HG03378 (cell line): Measurements from ENCODE around the gene LY6G5C.

ENCODE experiments used
- ATAC-seq: cut with Tn5 transposase; IDR thresholded peaks from one replicate; pipeline ENCODE4 v1.9.1; 2021; ENCODE audit warnings: mild to moderate bottlenecking, moderate library complexity; ENCODE audit not compliant: unreplicated experiment

LY6G5C gene

DNA sequence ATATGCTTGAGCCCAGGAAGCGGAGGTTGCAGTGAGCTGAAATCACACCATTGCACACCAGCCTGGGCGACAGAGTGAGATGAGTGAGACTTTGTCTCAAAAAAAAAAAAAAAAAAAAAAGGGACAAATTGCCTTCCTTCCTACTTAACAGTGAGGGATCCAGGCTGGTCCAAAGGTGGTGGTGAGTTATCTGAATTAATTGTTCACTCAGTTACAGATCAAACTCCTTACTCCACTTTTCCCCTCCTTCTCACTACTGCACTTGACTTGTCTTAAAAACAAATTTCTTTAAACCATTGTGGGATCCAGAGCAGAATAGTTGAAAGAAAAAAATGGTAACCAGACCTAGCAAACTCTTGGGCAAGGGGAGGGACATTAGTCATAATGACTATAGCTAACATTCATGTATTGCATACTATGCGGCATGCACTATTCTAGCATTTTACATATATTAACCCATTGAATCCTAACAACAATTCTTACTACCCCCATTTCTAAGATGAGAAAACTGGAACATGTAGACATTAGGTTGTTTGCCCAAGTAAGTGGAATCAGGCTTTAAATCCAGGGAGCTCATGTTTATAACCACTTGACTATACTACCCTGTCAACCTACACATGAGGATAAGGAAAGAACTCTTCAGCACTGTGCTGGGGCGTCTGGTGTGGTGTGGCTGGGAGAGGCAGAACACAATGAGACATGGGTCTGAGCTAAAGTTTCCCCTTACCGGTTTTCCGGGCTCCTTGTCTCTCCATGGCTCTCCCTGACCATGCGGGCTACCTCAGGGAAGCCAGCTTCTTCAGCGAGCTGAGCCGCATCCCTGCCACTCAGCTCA is 17.5 kb downstream of the LY6G5C start:
- ATAC-seq, result no peak

DNA sequence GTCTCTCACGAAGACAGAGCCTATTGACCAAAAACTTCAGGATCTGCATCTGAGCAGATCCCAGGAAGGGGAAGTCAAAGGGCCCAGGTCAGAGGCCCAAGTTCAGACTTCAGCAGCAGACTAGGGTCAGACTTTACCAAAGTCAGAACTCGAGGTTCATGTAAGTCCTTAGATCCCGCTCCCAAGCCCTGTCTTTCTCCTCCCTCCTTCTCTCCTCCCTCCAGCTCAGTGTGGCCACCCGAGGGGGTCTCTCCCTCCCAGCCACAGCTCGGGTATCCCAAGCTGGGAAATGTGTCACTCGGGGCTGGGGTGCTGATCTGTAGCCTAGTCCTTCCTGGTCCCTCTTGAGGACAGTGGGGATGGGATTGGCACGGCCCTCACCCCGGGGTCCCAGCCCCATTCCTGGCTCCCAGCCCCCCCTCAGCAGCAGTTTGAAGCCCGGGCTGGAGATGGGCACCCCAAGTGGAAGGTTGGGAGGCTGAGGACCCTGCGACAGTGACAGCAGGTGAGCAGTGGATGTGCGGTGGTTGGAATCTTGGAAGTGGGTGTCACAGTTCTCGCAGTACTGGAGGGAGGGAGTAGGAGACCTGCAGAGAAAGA is 18.6 kb downstream of the LY6G5C start:
- no peak for ATAC-seq

DNA sequence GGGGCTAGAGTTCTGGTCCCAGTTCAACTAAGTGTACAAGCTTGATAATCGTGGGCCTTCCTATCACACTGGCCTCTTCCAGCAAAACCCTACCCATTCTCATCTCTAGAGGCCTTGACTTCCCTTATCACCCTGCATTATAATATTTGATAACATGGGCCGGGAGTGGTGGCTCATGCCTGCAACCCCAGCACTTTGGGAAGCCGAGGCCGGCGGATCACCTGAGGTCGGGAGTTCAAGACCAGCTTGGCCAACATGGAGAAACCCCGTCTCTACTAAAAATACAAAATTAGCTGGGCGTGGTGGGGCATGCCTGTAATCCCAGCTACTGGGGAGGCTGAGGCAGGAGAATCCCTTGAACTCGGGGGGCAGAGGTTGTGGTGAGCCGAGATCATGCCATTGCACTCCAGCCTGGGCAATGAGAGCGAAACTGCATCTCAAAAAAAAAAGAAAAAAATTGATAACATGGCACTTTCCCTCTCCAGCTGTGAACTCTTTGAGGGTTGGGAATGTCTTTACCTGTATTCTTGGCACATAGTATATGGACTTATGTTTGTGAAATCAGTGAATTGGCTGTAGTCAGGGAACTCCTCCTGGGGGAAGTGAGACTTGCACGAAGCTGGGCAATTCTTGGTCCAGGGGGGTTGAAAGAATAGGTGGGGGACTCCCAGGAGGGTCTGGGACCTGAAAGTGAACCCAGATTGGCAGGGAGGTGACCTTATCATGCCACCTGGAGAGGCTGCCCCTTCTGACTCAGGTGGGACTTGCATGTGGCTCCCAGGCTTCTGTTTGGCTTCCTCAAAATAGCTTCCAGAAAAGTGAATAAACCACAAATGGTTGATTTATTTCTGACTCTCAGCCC is 19.4 kb downstream of the LY6G5C start:
- no peak for ATAC-seq

DNA sequence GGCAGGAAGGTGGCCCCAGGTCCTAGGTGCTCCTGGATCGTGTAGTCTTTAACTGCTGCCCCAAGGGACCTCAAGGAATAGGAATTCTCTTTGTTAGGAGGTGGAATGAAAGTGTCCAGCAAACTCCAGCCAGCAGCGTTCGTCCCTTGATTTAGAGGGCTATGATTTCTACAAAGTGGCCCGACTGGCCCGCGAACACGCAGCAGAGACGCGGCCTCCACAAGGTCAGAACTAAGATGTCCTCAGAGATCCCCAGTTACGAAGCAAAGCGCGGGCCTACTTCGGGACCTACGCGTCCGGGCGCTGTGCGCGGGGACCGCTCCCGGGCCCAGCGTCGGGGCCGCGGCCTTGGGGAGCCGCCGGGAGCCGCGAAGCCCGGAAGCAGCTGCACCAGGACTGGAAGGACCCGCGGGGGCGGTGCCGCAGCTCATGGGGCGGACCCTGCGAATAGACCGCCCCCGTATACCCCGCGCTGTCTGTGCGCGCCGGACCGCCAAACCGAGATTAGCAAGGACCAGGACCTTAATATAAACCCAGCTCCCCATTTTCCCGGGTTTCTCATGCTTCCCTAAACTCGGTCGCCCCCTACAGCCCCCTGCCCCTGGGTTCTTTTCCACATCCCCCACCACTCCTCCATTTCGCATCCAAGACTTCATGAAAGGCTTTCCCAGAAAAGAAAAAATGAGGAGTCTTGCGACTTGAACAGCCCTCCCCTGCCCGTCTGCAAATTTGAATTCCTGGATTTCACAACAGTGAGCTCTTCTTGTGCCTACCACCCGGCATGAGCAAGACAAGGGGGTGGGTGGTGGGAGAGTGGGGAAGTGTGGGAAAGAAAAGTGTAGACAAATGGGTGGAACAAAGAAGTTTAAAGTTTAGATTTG is 20.2 kb downstream of the LY6G5C start, which contains the start of gene C6orf47:
C6orf47 (minus strand) TSS at position 398 of the 881 bp plus-strand sequence. CDS start 831 bp downstream, outside the sequence.
- no peak for ATAC-seq

DNA sequence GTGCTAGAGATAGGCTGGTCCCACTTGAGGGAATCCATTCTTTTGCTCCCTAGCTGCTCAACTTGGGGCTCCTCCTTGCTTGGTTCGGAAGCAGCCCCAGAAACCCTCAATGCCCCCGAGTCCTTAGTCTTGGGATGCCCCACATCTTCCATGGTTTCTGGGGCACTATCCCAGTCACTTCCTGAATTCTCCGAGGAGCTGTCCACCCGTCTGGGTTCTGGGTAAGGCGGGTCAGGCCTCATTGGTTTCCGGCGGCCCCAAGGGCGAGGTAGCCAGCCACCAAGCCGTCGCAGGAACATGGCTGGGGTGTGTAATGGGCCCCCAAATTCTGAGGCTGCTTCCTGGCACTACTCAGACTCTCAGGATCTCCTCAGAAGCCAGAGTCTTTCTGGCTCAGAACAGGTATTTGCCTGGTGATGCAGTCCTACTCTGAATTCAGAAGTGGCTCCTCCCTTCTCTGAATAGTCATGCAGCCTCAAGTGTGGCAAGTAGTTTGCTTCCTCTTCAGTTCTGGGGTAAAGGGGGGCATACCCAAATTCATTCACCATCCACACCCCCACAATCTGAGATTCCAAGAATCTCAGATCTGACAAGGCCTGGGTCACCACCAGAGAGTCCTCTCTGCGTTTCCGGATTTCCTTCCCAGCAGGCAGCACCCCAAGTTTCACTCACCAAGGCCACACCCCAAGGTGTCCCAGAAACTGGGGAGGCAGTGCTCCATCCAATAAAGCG is 21.1 kb downstream of the LY6G5C start:
- ATAC-seq, result no peak

DNA sequence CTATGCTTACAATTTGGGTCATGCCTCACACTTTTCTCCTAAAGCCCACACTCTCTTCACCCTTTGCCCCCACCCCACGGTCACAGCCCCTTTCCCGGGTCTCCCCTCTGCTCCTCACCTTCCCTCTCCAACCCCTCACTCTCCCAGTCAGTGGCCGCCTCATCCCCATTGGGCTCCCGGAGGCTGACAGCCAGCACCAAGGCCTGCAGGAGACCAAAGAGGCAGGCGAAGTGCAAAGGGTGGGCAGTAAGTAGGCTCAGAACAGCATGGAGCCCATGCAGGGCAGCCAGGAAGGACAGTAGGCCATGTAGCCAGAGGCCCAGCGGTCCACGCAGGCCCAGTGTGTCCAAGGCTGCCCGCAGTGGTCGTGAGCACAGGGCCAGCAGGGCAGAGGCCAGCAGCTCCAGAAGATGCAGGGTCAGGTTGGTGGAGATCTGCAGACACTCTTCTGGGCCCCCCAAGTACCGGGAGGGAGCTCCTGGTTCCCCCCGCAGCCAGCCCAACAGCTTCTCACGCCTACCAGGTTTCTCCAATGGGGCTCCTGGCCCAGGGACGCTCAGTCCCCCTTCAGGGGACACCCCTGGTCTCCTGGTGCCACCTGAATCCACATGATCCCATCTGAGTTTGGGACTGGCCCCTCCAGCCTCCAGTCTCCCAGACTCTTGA is 21.8 kb downstream of the LY6G5C start:
- ATAC-seq, result no peak

DNA sequence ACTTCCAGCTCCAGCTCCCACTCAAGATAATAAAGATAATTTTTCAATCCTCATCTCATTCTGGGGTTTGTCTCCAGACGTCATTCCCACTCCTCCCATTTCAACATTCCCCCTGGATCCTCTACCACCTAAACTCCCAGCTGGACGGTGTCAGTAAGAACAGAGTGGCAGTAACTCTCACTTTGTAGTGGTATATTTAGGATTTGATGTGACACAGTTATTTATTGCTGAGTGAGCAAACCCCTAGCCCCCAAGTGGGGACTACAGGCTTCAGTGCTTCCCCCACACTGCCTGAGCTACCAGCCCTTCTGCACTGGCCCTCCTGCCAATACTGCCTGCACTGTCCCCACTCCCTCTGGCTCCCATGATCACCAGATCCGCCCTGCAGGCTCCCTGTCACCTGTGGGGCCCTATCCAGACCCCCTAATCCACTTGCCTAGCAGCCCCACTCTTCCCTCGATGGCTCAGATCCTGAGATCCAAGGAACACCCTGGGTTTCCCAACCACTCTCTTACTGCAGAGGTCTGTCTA is 22.6 kb downstream of the LY6G5C start:
- ATAC-seq, result no peak

DNA sequence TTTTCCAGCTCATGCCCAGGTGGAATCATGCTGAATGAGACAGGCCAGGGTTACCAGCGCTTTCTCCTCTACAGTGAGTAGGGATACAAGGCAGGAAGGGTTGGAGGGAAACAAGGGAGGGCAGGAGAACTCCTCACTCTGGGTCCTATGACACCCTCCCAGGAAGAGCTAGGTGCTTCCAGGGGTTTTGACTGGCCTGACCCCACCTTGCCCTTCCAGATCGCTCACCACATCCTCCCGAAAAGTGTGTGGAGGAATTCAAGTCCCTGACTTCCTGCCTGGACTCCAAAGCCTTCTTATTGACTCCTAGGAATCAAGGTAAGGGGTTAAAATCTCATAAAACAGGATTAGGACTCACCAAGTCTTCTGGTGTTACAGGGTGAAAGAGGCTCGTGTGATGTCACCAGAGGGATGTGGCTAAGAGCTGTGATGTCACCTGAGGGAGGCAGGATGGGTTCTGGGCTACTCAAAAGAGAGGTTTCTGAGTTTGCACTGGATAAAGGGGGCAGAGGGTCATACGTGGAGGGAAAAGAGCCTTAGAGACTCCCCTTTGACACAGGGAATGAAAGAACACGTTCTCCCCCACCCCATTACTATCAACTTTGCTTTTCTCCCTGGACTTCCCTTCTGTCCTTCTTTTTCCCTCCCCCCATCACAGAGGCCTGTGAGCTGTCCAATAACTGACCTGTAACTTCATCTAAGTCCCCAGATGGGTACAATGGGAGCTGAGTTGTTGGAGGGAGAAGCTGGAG is 23.3 kb downstream of the LY6G5C start:
- no peak for ATAC-seq

DNA sequence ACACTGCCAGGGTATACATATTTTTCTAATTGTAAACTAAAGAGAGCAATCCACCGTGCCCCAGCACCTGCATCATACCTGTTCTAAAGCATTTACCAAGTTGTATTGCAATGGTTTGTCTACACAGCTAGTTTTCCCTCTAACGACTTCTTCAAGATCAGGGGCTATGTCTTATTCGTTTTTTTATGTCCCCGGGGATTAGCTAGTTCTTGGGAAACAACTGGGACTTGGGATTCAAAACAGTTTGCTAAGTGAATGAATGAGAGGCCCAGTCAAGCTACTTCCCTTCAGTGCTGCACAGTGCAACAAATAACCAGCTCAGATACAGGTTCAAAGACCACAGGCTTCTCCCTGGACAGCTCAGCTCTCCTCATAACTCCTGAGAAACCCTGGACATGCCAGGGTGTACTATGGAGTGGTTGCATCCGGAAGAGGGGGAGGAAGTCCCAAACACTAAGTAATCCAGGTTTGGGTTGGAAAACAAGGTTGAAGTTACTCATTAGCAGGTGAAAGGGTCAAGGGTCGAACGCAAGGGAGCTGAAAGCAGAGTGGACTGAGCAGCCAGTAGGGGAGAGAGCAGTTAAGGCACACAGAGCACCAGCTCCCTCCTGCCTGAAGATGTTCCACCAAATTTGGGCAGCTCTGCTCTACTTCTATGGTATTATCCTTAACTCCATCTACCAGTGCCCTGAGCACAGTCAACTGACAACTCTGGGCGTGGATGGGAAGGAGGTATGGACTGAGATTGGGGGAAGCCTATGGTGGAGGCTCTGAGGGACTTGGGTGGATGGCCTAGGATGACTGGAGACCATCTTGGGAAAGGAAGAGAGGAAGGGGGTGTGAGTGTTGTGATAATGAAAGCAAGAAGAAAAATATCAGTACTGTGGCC is 25.3 kb downstream of the LY6G5C start, which contains the start of gene APOM:
APOM (plus strand) TSS at position 546 of the 889 bp plus-strand sequence; CDS start at position 619, 73 bp downstream.
- ATAC-seq, result no peak

DNA sequence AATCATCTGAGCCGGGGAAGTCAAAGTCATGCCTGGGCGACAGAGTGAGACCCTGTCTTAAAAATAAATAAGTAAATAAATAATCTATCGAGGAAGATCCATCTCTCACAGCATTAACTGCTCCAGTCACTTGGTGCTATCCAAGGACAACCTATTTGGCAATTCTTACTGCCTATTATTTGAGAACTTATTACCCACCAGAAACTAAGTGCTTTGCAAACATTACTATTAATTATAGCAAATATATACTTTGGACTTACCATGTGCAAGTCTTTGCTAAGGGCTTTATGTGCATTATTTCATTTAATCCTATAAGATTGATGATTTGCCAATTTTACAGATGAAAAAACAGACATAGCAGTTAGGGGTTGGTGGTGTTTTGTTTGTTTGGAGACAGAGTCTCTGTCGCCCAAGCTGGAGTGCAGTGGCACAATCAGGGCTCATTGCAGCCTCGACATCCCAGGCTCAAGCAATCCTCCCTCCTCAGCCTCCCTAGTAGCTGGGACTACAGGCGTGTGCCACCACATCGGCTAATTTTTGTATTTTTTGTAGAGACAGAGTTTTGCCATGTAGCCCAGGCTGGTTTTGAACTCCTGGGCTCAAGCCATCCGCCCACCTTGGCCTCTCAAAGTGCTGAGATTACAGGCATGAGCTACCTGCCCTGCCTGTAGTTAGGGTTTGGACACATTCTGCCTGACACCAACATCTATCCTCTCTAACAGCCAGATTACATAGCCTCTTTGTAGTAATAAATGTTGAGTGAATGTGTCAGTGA is 26.1 kb downstream of the LY6G5C start:
- ATAC-seq, result no peak

DNA sequence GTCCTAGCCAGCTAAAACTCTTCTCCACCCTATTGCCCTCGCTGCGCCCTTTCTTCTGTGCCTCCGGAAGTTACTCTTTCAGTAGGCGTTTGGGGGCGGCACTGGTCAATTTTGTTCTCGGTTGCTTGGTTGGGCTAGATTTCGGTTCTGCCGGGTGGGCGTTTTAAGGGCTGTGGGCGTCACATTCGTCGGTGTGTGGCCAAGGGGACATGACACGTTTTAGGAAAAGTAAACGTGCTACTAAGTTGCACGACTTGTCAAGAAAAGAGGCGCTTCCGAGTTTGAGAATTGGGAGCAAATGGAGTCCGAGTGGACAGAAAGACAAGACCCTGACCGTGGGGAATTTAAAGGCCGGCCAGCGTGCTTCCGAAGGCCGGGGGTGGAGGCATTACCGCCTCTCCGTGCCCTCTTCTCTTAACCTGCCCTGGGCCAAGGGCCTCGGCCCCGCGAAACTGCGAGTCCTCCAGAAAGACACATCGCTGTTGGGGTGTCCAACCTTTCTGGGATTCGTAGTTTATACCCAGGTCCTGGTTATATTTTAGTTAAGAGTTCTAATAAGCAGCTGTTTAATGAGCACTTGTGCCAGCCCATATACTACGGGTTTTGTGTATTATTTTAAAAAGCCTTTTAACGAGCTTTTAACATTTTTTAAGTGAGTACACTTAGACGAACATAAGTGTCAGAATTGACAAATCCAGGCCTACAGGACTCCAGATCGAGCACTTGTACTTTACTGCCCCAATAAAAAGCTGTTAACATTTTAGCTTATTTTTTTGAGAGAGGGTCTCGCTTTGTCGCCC is 27.7 kb downstream of the LY6G5C start:
- ATAC-seq, result peak; percentile 50

DNA sequence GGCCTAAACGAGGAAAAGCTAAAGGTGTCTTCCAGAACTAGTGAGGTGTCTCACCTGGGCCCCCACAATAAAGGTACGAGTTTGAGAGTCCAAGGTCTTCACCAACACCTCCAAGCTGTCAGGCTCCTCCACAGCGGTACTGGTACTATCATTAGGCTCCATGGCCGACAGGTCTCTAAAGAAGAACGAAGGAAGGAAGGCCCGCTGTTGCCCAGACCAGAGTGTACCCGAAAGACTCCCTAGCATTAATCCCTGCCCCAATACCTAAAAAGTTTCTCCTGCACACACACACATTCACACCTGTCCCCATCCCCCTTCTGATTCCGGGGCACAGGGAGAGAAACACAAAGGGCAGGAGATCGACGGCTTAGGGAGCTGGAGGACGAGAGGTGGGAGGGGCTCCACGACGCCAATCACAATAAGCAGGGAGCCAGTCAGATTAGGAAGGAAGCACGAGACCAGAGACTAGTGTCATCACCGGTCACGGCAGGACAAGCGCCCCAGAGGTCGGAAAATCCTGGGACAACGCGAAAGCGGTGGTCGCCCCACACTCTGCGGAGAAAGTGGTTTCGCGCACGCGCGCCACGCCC is 29.2 kb downstream of the LY6G5C start:
- peak; percentile 37 for ATAC-seq

DNA sequence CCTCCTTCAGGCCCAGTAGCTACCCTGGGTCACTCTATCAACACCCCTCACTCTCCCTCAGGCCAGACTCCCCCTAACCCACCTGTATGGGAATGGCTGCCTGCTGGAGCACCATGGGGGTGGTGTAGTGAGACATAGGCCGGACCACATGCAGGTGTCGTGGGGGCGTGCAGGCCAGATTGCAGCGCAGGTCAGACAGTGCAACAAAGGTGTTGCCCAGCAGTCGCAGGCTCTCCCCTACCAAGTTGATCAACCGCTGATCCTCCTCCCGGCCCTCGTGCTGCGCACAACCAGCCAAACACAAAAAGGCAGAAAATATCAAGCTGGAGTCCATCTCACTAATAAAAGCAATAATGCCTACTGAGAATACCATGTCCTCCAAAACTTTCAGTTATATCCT is 35.5 kb downstream of the LY6G5C start:
- no peak for ATAC-seq

DNA sequence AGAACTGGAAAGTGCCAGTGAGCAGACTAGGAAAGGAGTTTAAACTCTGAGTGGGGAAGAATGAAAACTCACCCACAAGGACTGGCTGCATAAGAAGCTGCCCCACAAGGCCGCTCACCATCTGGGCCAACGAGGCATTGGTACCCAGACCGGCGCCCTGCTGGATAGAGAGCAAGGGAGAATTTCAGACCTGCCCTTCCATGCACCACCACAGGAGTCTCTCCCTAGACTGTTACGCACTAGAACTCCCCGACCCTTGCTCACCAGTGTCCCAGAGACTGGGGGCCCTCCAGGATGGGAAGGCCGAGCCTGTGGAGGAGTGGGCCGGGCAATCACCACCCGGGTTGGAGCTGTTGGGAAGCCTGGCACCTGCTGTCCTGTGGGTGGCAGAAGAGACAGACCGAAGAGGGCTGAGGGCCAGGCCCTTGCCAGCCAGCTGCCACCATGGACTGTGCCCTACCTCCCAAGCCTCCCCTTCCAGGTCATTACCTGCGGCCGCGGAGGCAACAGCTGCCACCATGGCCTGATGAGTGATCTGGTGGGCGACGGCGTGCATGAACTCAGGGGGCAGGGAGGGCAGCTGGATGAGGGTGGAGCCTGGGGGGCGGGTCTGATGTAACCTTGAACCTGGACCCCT is 36.9 kb downstream of the LY6G5C start:
- ATAC-seq, result no peak
